Tibial nerve (tissue), 4 donors: ENCODE measurements around the gene DYNC2I2. TPM values are rescaled to one million over a fixed set of nuclear protein-coding genes. Genes with fewer than 3 reads are reported as not detected.

Experiments
- DNase-seq, 2 donors: peaks; one replicate each; pipeline ENCODE4 v3.0.0-alpha.2; 2019; ENCODE audit warnings: low spot score in 2 of 2
- H3K27ac ChIP-seq, 4 donors: fragments of 200-600 bp; sonication (generic) in 3 of 4; one replicate each; pipeline ENCODE4 v1.5.1; 2017 to 2019; ENCODE audit warnings: mild to moderate bottlenecking in 1 of 4
- H3K27me3 ChIP-seq, 2 donors: fragments of 200-600 bp; sonication (generic) in 1 of 2; one replicate each; pipeline versions ENCODE4 v1.5.1 to v1.6.0; 2017 to 2019
- H3K36me3 ChIP-seq, 3 donors: fragments of 200-600 bp; sonication (generic); one replicate each; pipeline ENCODE4 v1.5.1; 2018 to 2019
- H3K4me1 ChIP-seq, 4 donors: fragments of 200-600 bp; sonication (generic) in 3 of 4; one replicate each; pipeline ENCODE4 v1.5.1; 2017 to 2019
- H3K4me3 ChIP-seq, 4 donors: fragments of 200-600 bp; sonication (generic) in 3 of 4; one replicate each; pipeline ENCODE4 v1.5.1; 2017 to 2019; ENCODE audit warnings: mild to moderate bottlenecking in 1 of 4, moderate library complexity in 1 of 4
- H3K9me3 ChIP-seq, 4 donors: fragments of 200-600 bp; sonication (generic) in 3 of 4; one replicate each; pipeline ENCODE4 v1.5.1; 2017 to 2019
- EP300 ChIP-seq, 2 donors: sonication (generic); formaldehyde crosslinking; IDR thresholded peaks; one replicate each; pipeline ENCODE4 v1.6.1; 2017; ENCODE audit warnings: antibody characterized with exemption in 2 of 2, mild to moderate bottlenecking in 1 of 2
- POLR2A ChIP-seq, 2 donors: fragments of 450-650 bp; IDR thresholded peaks; one replicate each; pipeline ENCODE4 v1.6.1; 2017; ENCODE audit warnings: antibody characterized with exemption in 2 of 2, mild to moderate bottlenecking in 2 of 2, moderate library complexity in 2 of 2
- WGBS, 2 donors: methylation state at CpG; one replicate each; pipeline ENCODE4 v1.1.5; 2018; 5-methylcytosine and 5-hydroxymethylcytosine counted together
- total RNA-seq, 4 donors: library from RNA; depleted of rRNA; stranded (reverse); fragments of >200 nt; gene quantifications; one replicate each; pipeline ENCODE4 v1.1.0, GENCODE V29; 2016
- TF ChIP-seq, protein P1 (sequence below), 5 experiments: fragments of 200-600 bp in 3 of 5; fragments of 450-650 bp in 2 of 5; sonication (generic) in 3 of 5; IDR thresholded peaks; one replicate each; pipeline ENCODE4 v1.5.1; 2016 to 2019; ENCODE audit warnings: antibody characterized with exemption in 5 of 5, mild to moderate bottlenecking in 3 of 5, moderate library complexity in 2 of 5

DYNC2I2 gene
- total RNA-seq, 4 donors from 2014 or later, result 53.8 to 117 (median 111) TPM

DNA sequence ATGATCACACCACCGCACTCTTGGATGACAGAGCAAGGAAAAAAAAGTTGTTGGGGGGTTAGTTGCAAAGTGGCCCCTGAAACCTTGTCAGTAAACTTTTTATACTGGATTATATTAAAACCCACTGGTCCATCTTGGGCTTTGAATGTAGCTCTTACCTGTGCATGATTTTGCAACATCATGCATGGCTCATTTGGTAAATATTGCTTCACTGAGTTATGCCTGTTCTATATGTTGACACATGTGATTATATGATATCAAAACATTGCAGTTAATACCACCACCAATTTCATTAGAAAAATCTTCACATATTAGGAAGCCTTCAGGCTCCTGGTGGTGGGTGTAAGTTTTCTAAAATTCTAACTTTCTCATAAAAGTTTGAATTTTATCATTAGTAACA is 41.9 kb downstream of the DYNC2I2 start:
- Histone ChIP-seq H3K9me3 (no peaks in the 10 kb centered on the region), H3K4me1 (no peaks in the 10 kb centered on the region), H3K27me3 (no peaks in the 10 kb centered on the region), H3K4me3 (no peak overlapping the region), H3K36me3 (peaks cover 25 to 100% (median 64%) of the 10 kb centered on the region in 3 donors), H3K27ac (no peak overlapping the region)
- whole genome bisulfite sequencing, 2 donors, result 97 to 100% methylated on average over 1 of the region's 1 CpG
- DNase-seq, result no peak
- TF ChIP-seq EP300 (IDR thresholded peaks at IDR 0.05) (no peak), POLR2A (IDR thresholded peaks at IDR 0.05) (no peak)
- TF ChIP-seq, protein P1, sequence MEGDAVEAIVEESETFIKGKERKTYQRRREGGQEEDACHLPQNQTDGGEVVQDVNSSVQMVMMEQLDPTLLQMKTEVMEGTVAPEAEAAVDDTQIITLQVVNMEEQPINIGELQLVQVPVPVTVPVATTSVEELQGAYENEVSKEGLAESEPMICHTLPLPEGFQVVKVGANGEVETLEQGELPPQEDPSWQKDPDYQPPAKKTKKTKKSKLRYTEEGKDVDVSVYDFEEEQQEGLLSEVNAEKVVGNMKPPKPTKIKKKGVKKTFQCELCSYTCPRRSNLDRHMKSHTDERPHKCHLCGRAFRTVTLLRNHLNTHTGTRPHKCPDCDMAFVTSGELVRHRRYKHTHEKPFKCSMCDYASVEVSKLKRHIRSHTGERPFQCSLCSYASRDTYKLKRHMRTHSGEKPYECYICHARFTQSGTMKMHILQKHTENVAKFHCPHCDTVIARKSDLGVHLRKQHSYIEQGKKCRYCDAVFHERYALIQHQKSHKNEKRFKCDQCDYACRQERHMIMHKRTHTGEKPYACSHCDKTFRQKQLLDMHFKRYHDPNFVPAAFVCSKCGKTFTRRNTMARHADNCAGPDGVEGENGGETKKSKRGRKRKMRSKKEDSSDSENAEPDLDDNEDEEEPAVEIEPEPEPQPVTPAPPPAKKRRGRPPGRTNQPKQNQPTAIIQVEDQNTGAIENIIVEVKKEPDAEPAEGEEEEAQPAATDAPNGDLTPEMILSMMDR (IDR thresholded peaks at IDR 0.05), result no peak

- Histone ChIP-seq H3K27me3 (no peaks in the 10 kb centered on the region), H3K36me3 (peaks cover 34 to 100% (median 64%) of the 10 kb centered on the region in 3 donors), H3K4me3 (no peak overlapping the region), H3K9me3 (no peaks in the 10 kb centered on the region), H3K27ac (no peak overlapping the region), H3K4me1 (peaks cover 0 to 8% (median 0%) of the 10 kb centered on the region in 4 donors)
- no peak for TF ChIP-seq POLR2A (IDR thresholded peaks at IDR 0.05)
- TF ChIP-seq, protein P1 (IDR thresholded peaks at IDR 0.05), result no peak
- TF ChIP-seq EP300 (IDR thresholded peaks at IDR 0.05), result no peak
- no peak for DNase-seq
- 91 to 92% methylated on average over 12 of the region's 12 CpGs for whole genome bisulfite sequencing, 2 donors
Measured at GRCh38 chr9:128611600-128612394, 44.9 kb downstream of the DYNC2I2 start.

DNA sequence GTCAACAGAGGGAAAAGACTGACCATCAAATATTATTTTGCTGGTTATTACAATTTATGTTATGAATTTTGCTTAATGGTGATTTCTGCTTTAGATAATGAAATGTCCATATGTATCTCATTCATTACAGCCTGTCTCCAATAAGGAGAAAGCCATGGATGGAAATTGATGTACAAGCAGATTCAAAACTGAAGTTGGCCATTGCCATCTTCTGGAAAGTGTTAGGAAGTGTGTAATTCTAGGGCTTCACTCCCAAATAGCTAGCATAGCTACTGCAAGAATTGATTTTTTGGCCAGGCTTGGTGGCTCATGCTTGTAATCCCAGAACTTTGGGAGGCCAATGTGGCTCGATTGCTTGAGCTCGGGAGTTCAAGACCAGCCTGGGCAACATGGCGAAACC is 45.8 kb downstream of the DYNC2I2 start:
- no peak for DNase-seq
- Histone ChIP-seq H3K9me3 (no peaks in the 10 kb centered on the region), H3K27ac (no peak overlapping the region), H3K4me1 (peaks cover 0 to 8% (median 0%) of the 10 kb centered on the region in 4 donors), H3K36me3 (peaks cover 34 to 100% (median 57%) of the 10 kb centered on the region in 3 donors), H3K4me3 (no peak overlapping the region), H3K27me3 (no peaks in the 10 kb centered on the region)
- TF ChIP-seq, protein P1 (IDR thresholded peaks at IDR 0.05), result no peak
- TF ChIP-seq EP300 (IDR thresholded peaks at IDR 0.05) (no peak), POLR2A (IDR thresholded peaks at IDR 0.05) (no peak)
- WGBS, 2 donors, result 83 to 96% methylated on average over 3 of the region's 3 CpGs

GRCh38 chr9:128607642-128608350 is 48.9 kb downstream of the DYNC2I2 start:
- Histone ChIP-seq H3K27me3 (no peaks in the 10 kb centered on the region), H3K4me1 (peaks cover 0 to 8% (median 0%) of the 10 kb centered on the region in 4 donors), H3K9me3 (no peaks in the 10 kb centered on the region), H3K27ac (peak overlapping the region in 1 of 4 donors; percentile 22), H3K4me3 (no peak overlapping the region), H3K36me3 (peaks cover 29 to 100% (median 56%) of the 10 kb centered on the region in 3 donors)
- DNase-seq, result no peak
- TF ChIP-seq, protein P1 (IDR thresholded peaks at IDR 0.05), result no peak
- TF ChIP-seq POLR2A (IDR thresholded peaks at IDR 0.05), result no peak
- TF ChIP-seq EP300 (IDR thresholded peaks at IDR 0.05), result no peak
- WGBS, 2 donors, result 65 to 79% methylated on average over 15 to 16 of the region's 16 CpGs

- TF ChIP-seq POLR2A (IDR thresholded peaks at IDR 0.05), result no peak
- TF ChIP-seq, protein P1 (IDR thresholded peaks at IDR 0.05), result no peak
- TF ChIP-seq EP300 (IDR thresholded peaks at IDR 0.05), result no peak
- Histone ChIP-seq H3K36me3 (peaks cover 12 to 100% (median 45%) of the 10 kb centered on the region in 3 donors), H3K4me3 (no peak overlapping the region), H3K9me3 (no peaks in the 10 kb centered on the region), H3K27ac (no peak overlapping the region), H3K27me3 (no peaks in the 10 kb centered on the region), H3K4me1 (peaks cover 0 to 8% (median 0%) of the 10 kb centered on the region in 4 donors)
- DNase-seq, result no peak
- WGBS, 2 donors, result 88 to 93% methylated on average over 7 to 8 of the region's 8 CpGs
Measured at GRCh38 chr9:128603697-128604096, 53.0 kb downstream of the DYNC2I2 start.
